Ishikawa (cell line): ENCODE data around the gene SNAI3.

Source experiments
- CEBPB ChIP-seq: IDR thresholded peaks from 2 replicates; pipeline ENCODE4 v1.6.1; 2012
- CREB1 ChIP-seq: IDR thresholded peaks from 2 replicates; pipeline ENCODE4 v1.6.1; 2012; ENCODE audit warnings: low read depth
- EGR1 ChIP-seq: IDR thresholded peaks from 2 replicates; pipeline ENCODE4 v1.6.1; 2012
- EP300 ChIP-seq: IDR thresholded peaks from 2 replicates; pipeline ENCODE4 v1.6.1; 2012; ENCODE audit warnings: borderline replicate concordance
- FOXM1 ChIP-seq: IDR thresholded peaks from 2 replicates; pipeline ENCODE4 v1.6.1; 2012; ENCODE audit warnings: low read depth, borderline replicate concordance
- NFIC ChIP-seq: IDR thresholded peaks from 2 replicates; pipeline ENCODE4 v1.6.1; 2012
- RAD21 ChIP-seq: IDR thresholded peaks from 2 replicates; pipeline ENCODE4 v1.6.1; 2012; ENCODE audit warnings: low read depth
- REST ChIP-seq: IDR thresholded peaks from 2 replicates; pipeline ENCODE4 v1.6.1; 2012; ENCODE audit warnings: low read depth, mild to moderate bottlenecking
- TAF1 ChIP-seq: IDR thresholded peaks from 2 replicates; pipeline ENCODE4 v1.6.1; 2012; ENCODE audit warnings: low read depth, mild to moderate bottlenecking
- TCF12 ChIP-seq: IDR thresholded peaks from 2 replicates; pipeline ENCODE4 v1.6.1; 2012; ENCODE audit warnings: low read depth
- TEAD4 ChIP-seq: IDR thresholded peaks from 2 replicates; pipeline ENCODE4 v1.6.1; 2012
- USF1 ChIP-seq: IDR thresholded peaks from 2 replicates; pipeline ENCODE4 v1.6.1; 2012
- YY1 ChIP-seq: IDR thresholded peaks from 2 replicates; pipeline ENCODE4 v1.6.1; 2012; ENCODE audit warnings: low read depth
- ZBTB7A ChIP-seq: IDR thresholded peaks from 2 replicates; pipeline ENCODE4 v1.6.1; 2012; ENCODE audit warnings: low read depth
- TF ChIP-seq, protein P1 (sequence below): IDR thresholded peaks from 2 replicates; pipeline ENCODE4 v1.6.1; 2012

SNAI3 gene

GRCh38 chr16:88701581-88702370 lies 15.5 kb upstream of the SNAI3 start:
- TF ChIP-seq NFIC = no peak
- no peak for TF ChIP-seq RAD21
- TF ChIP-seq, protein P1, sequence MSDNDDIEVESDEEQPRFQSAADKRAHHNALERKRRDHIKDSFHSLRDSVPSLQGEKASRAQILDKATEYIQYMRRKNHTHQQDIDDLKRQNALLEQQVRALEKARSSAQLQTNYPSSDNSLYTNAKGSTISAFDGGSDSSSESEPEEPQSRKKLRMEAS = no peak
- no peak for TF ChIP-seq FOXM1
- TF ChIP-seq TEAD4 = no peak
- TF ChIP-seq EP300 = no peak
- TF ChIP-seq CREB1 = no peak
- no peak for TF ChIP-seq CEBPB

GRCh38 chr16:88700636-88701482 lies 14.6 kb upstream of the SNAI3 start:
- TF ChIP-seq NFIC = no peak

DNA sequence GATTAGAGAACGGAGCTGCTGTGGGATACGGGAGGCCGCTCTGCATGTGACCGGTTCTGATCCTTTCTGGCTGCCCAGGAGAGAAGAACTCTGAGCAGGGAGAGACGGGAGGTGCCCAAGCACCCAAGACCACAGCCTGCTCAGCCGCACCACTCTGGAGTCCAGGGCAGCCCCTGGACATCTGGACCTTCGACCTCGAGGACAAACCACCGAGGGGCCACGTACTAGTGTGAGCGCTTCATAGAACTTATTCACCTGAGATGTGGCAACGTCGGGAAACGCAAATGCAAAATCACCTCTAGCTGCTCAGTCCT lies 14.0 kb upstream of the SNAI3 start:
- TF ChIP-seq, protein P1 = no peak
- TF ChIP-seq FOXM1 (no peak), ZBTB7A (no peak), RAD21 (no peak), CREB1 (no peak), NFIC (no peak), EGR1 (no peak), REST (no peak), TAF1 (no peak), CEBPB (no peak), EP300 (no peak), TCF12 (no peak)

DNA sequence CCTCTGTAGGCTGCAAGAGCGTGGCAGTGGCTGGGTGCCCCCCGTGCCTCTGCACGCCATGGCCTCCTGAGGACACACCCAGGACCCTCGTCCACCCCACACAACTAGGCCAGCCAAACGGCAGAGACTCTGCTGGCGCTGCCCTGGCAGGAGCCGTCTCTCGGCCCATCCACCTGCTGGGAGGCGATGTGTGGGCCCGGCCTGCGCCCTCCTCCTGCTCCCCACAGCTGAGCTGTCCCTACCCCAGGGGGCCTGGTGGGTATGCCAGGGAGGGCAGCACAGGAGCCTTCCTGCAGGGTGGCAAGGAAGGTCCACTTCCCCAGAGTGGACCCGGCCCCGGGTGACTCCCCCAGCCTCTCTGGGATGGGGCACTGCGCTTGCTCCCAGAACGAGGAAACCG lies 12.9 kb upstream of the SNAI3 start:
- TF ChIP-seq USF1 (no peak), REST (no peak), TAF1 (no peak), NFIC (no peak), FOXM1 (no peak), YY1 (no peak), CREB1 (no peak), EP300 (no peak), TEAD4 (no peak), RAD21 (no peak), EGR1 (no peak), CEBPB (no peak)
- TF ChIP-seq, protein P1 = no peak

DNA sequence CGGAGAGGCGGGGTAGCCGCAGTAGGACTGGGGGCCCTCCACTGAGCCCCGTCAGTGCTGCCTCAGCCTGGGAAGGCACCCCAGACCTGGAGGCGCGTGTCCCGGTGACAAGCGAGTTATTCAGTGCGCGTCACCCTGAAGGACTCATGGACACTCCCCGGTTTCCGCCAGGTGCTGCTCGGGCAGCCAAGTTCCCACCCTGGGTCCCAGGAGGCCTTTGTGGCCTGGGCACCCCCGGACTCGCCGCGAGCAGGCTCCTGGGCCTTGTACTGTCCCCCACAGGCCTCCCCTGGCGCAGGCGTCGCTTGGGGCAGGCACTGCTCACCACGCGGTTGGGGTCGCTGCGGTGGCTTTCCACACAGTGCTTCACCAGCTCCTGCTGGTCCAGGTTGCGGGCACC lies 12.3 kb upstream of the SNAI3 start:
- TF ChIP-seq ZBTB7A (no peak), YY1 (no peak), EP300 (no peak), EGR1 (no peak), NFIC (no peak), CREB1 (no peak), TAF1 (no peak), CEBPB (no peak), TCF12 (no peak), RAD21 (no peak), USF1 (no peak), FOXM1 (no peak), REST (no peak), TEAD4 (no peak)
- TF ChIP-seq, protein P1 = no peak
